Body of pancreas (tissue), 4 donors: ENCODE measurements around the gene ARL16. TPM values are rescaled to one million over a fixed set of nuclear protein-coding genes. Genes with fewer than 3 reads are reported as not detected.

Experiments used
- ATAC-seq: fragments of 150-250 bp; one replicate; pipeline ENCODE4 v1.9.1; 2016
- DNase-seq, 4 donors: peaks; one replicate each; pipeline ENCODE4 v3.0.0-alpha.2; 2019
- H3K27ac ChIP-seq, 4 donors: fragments of 200-600 bp; sonication (generic); 1 replicate in 3 of 4; 2 replicates in 1 of 4; pipeline versions ENCODE4 v1.5.1 to v1.6.1; 2016 to 2019; ENCODE audit warnings: mild to moderate bottlenecking in 1 of 4, mixed read lengths in 1 of 4, moderate library complexity in 1 of 4
- H3K27me3 ChIP-seq, 2 donors: fragments of 200-600 bp; sonication (generic); one replicate each; pipeline ENCODE4 v1.6.0; 2016; ENCODE audit warnings: mild to moderate bottlenecking in 1 of 2
- H3K36me3 ChIP-seq, 2 donors: fragments of 200-600 bp; sonication (generic); replicated peaks in 1 of 2; 2 replicates each; pipeline ENCODE4 v1.5.1; 2016; ENCODE audit warnings: low read depth in 2 of 2; ENCODE audit not compliant: insufficient read depth in 1 of 2
- H3K4me1 ChIP-seq: fragments of 200-600 bp; sonication (generic); one replicate; pipeline ENCODE4 v1.6.0; 2016
- H3K4me3 ChIP-seq, 2 donors: fragments of 200-600 bp; sonication (generic); 1 replicate in 1 of 2; 2 replicates in 1 of 2; pipeline ENCODE4 v1.5.1; 2016 to 2019
- H3K9me3 ChIP-seq, 3 donors: fragments of 200-600 bp; sonication (generic); 1 replicate in 2 of 3; 2 replicates in 1 of 3; pipeline ENCODE4 v1.5.1; 2016
- POLR2A ChIP-seq, 3 donors: fragments of 450-650 bp; IDR thresholded peaks; one replicate each; pipeline ENCODE4 v1.6.1; 2016; ENCODE audit warnings: antibody characterized with exemption in 3 of 3, mild to moderate bottlenecking in 2 of 3
- WGBS, 2 donors: methylation state at CpG; one replicate each; pipeline ENCODE4 v1.1.5; 2017; 5-methylcytosine and 5-hydroxymethylcytosine counted together
- intact Hi-C: fragments of 100-400 bp; cut with DNase I; formaldehyde crosslinking; loops from one replicate; pipeline ENCODE4 v1.15.1; 2023
- total RNA-seq, 2 donors: library from RNA; depleted of rRNA; stranded (reverse); fragments of >200 nt; gene quantifications; one replicate each; pipeline ENCODE4 v1.1.0, GENCODE V29; 2016
- TF ChIP-seq, protein P1 (sequence below), 7 experiments: fragments of 450-650 bp in 4 of 7; fragments of 200-600 bp in 3 of 7; sonication (generic) in 3 of 7; IDR thresholded peaks; one replicate each; pipeline ENCODE4 v1.5.1; 2016 to 2019; ENCODE audit warnings: antibody characterized with exemption in 7 of 7

The ARL16 gene, protein sequence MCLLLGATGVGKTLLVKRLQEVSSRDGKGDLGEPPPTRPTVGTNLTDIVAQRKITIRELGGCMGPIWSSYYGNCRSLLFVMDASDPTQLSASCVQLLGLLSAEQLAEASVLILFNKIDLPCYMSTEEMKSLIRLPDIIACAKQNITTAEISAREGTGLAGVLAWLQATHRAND
- total RNA-seq = 10 to 100 TPM; 22.8 to 47.1 TPM

DNA sequence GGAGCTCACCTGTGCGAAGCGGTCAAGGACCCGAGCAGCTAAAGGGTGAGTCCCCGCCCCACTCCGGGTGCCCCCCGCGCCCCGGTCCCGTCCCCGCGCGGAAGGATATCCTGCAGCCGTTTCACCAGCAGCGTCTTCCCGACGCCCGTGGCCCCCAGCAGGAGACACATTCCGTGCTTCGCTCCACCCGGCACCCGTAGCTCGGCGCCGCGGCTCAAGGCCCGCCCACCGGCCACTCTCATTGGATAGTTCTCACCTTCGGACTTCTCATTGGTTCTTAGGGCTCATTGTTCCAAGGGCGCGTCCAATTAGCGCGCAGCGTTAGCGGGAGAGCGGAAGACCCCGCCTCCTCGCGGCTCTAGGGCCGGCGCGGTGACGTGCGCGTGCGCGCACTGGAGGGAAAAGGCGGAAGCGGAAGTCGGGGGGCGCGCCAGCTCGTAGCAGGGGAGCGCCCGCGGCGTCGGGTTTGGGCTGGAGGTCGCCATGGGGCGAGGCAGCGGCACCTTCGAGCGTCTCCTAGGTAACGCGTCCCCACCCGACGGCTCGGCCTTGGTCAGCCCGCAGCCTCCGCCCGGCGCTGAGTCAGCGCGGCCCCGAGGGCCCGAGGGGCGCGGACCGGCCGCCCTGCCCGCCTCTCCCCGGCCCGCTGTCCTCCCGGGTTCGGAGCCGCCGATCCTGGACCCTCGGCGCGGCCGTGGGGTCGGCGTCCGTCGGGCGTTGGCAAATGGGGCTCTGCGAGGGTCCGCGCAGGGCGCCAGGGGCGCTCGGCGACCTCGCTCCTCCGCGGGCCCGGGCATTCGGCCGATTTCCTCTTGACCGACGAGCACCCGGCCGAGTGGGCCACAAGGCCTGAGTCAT is at the start of gene ARL16, which contains the start of gene HGS:
TSS of gene ARL16 (minus strand) at position 214 of the 858 bp plus-strand sequence. CDS start at position 170, 44 bp downstream.
TSS of gene HGS (plus strand) at position 428 of the 858 bp plus-strand sequence. CDS start at position 484, 56 bp downstream.
- intact Hi-C loops = no loop called here
- Histone ChIP-seq H3K27me3 (no peaks in the 10 kb centered on the region), H3K36me3 (peaks cover 0 to 10% of the 10 kb centered on the region in 2 donors), H3K4me1 (peaks cover 39% of the 10 kb centered on the region), H3K4me3 (peak within 1 kb of the TSS; percentile 86 to 95), H3K9me3 (no peaks in the 10 kb centered on the region), H3K27ac (peak within 1 kb of the TSS; percentile 62 to 86 (median 76))
- WGBS, 2 donors = 0% methylated on average over 106 of the region's 112 CpGs; no CpG with 5 or more reads in 1 of the 2 donors
- peak; percentile 39 to 73 (median 59) for TF ChIP-seq POLR2A (IDR thresholded peaks at IDR 0.05)
- TF ChIP-seq, protein P1, sequence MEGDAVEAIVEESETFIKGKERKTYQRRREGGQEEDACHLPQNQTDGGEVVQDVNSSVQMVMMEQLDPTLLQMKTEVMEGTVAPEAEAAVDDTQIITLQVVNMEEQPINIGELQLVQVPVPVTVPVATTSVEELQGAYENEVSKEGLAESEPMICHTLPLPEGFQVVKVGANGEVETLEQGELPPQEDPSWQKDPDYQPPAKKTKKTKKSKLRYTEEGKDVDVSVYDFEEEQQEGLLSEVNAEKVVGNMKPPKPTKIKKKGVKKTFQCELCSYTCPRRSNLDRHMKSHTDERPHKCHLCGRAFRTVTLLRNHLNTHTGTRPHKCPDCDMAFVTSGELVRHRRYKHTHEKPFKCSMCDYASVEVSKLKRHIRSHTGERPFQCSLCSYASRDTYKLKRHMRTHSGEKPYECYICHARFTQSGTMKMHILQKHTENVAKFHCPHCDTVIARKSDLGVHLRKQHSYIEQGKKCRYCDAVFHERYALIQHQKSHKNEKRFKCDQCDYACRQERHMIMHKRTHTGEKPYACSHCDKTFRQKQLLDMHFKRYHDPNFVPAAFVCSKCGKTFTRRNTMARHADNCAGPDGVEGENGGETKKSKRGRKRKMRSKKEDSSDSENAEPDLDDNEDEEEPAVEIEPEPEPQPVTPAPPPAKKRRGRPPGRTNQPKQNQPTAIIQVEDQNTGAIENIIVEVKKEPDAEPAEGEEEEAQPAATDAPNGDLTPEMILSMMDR (IDR thresholded peaks at IDR 0.05) = peak in 1 of 7 experiments; percentile 10
- ATAC-seq (peak; percentile 98), DNase-seq (peak; percentile 98)

DNA sequence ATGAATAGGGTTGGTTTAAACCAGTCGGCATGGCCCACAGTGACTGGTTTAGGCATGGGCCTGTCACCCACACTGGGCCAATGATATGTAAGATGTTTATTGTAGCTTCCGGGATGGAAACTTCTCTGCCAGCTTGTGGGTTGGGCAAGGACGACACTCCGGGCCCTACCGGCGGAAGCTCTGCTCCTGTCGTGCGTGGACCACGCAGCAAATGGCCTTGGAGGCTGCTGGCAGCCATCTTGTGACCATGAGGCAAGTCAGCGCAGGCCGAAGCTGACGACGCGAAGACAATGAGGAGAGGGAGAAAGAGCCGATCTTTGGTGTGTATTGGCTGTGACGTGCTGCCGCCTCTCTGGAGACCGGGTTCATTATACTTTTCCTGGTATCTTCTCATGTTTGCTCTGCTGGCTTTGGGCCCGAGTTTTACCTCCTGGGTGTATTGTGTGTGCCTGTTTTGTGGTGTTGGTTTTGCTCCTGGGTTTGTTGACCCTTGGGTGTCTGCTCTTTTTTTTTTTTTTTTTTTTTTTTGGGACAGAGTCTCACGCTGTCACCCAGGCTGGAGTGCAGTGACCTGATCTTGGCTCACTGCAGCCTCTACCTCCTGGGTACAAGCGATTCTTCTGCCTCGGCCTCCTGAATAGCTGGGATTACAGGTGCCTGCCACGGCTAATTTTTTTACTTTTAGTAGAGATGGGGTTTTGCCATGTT is 43.9 kb upstream of the ARL16 start:
- 32 to 59% methylated on average over 23 of the region's 23 CpGs for WGBS, 2 donors
- ATAC-seq = peak; percentile 28
- H3K9me3 ChIP-seq = no peaks in the 10 kb centered on the region
- H3K27ac ChIP-seq = peak overlapping the region in 2 of 4 donors; percentile 24 to 31
- no peaks in the 10 kb centered on the region for H3K27me3 ChIP-seq
- H3K4me3 ChIP-seq = no peak overlapping the region
- H3K36me3 ChIP-seq = no peaks in the 10 kb centered on the region
- intact Hi-C loops = no loop called here
- TF ChIP-seq, protein P1 (IDR thresholded peaks at IDR 0.05) = peak in 1 of 7 experiments; percentile 10
- no peak for TF ChIP-seq POLR2A (IDR thresholded peaks at IDR 0.05)
- H3K4me1 ChIP-seq = peaks cover 47% of the 10 kb centered on the region
- DNase-seq = peak; percentile 50 to 85 (median 67)

DNA sequence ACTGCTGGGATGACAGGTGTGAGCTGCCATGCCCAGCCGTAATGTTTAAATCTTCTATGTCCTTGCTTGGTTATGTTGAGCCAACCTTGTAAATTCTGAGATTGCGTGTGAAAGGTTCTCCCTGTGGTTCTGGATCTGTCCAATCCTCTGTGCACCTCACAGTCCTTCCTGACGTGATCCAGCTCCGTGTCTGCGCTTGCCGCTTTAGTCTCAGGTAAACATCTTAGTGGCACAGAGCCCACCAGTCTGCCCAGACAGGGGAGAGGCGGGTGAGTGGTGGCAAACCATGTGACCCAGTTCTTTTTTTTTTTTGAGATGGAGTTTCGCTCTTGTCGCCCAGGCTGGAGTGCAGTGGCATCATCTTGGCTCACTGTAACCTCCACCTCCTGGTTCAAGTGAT is 42.4 kb upstream of the ARL16 start:
- TF ChIP-seq, protein P1 (IDR thresholded peaks at IDR 0.05) = no peak
- no peak for TF ChIP-seq POLR2A (IDR thresholded peaks at IDR 0.05)
- intact Hi-C loops = no loop called here
- Histone ChIP-seq H3K27me3 (no peaks in the 10 kb centered on the region), H3K4me1 (peaks cover 57% of the 10 kb centered on the region), H3K4me3 (no peak overlapping the region), H3K36me3 (no peaks in the 10 kb centered on the region), H3K27ac (peak overlapping the region in 1 of 4 donors; percentile 25), H3K9me3 (no peaks in the 10 kb centered on the region)
- peak; percentile 29 for ATAC-seq
- DNase-seq = peak; percentile 65 to 87 (median 79)
- WGBS, 2 donors = 31 to 32% methylated on average over 8 to 9 of the region's 9 CpGs

DNA sequence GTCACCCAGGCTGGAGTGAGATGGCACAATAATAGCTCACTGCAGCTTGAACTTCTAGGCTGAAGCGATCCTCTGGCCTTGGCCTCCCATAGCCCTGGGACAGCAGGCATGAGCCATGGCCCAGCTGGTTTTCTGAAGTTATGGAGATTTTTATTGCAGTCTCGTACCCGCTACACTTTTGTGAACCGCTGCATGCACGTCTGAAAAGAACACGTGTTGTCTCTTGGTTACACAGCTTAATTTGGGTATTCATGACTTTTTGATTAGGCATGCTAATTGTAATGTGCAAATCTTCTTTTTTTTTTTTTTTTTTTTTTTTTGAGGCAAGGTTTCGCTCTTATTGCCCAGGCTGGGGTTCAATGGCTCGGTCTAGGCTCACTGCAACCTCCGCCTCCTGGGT is 41.8 kb upstream of the ARL16 start:
- WGBS, 2 donors = 80 to 85% methylated on average over 6 to 9 of the region's 9 CpGs
- ATAC-seq (no peak), DNase-seq (no peak)
- intact Hi-C loops = no loop called here
- H3K27ac ChIP-seq = no peak overlapping the region
- no peak overlapping the region for H3K4me3 ChIP-seq
- no peaks in the 10 kb centered on the region for H3K9me3 ChIP-seq
- no peaks in the 10 kb centered on the region for H3K36me3 ChIP-seq
- H3K27me3 ChIP-seq = no peaks in the 10 kb centered on the region
- H3K4me1 ChIP-seq = peaks cover 52% of the 10 kb centered on the region
- TF ChIP-seq, protein P1 (IDR thresholded peaks at IDR 0.05) = no peak
- no peak for TF ChIP-seq POLR2A (IDR thresholded peaks at IDR 0.05)
